ENCODE results near the gene CCDC24. TPM values are rescaled to one million over a fixed set of nuclear protein-coding genes. Genes with fewer than 3 reads are reported as not detected.

The CCDC24 gene
- total and polyA plus RNA-seq, 9 of the 15 experiments (the other 6 are each of a cell fraction or from before 2014, with no cell fraction given): 0.31 to 4.5 (median 1.5) TPM

GRCh38 chr1:43946236-43947060, 45.0 kb upstream of the CCDC24 start, which contains the start of gene IPO13 (continued):
- TF ChIP-seq, protein P1, sequence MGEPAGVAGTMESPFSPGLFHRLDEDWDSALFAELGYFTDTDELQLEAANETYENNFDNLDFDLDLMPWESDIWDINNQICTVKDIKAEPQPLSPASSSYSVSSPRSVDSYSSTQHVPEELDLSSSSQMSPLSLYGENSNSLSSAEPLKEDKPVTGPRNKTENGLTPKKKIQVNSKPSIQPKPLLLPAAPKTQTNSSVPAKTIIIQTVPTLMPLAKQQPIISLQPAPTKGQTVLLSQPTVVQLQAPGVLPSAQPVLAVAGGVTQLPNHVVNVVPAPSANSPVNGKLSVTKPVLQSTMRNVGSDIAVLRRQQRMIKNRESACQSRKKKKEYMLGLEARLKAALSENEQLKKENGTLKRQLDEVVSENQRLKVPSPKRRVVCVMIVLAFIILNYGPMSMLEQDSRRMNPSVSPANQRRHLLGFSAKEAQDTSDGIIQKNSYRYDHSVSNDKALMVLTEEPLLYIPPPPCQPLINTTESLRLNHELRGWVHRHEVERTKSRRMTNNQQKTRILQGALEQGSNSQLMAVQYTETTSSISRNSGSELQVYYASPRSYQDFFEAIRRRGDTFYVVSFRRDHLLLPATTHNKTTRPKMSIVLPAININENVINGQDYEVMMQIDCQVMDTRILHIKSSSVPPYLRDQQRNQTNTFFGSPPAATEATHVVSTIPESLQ (CRISPR knock-in tag; IDR thresholded peaks at IDR 0.05): no peak
- TF ChIP-seq, protein P2, sequence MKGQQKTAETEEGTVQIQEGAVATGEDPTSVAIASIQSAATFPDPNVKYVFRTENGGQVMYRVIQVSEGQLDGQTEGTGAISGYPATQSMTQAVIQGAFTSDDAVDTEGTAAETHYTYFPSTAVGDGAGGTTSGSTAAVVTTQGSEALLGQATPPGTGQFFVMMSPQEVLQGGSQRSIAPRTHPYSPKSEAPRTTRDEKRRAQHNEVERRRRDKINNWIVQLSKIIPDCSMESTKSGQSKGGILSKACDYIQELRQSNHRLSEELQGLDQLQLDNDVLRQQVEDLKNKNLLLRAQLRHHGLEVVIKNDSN (CRISPR knock-in tag; IDR thresholded peaks at IDR 0.05): peak; percentile 99
- TF ChIP-seq FOS (IDR thresholded peaks at IDR 0.05; ENCODE audit: extremely low read depth, insufficient read length) (no peak), CREB5 (CRISPR knock-in tag; IDR thresholded peaks at IDR 0.05) (no peak), ZBED1 (IDR thresholded peaks at IDR 0.05) (peak; percentile 27; the same call in 1 of the 2 replicates), MYNN (IDR thresholded peaks at IDR 0.05) (peak; percentile 26; the same call in 1 of the 2 replicates), MYNN (CRISPR knock-in tag; IDR thresholded peaks at IDR 0.05) (no peak), NRF1 (conservative IDR thresholded peaks at IDR 0.05 in 1 of 2, IDR thresholded peaks at IDR 0.05 in 1 of 2) (peak; percentile 77 to 80), YY1 (IDR thresholded peaks at IDR 0.05; ENCODE audit: borderline replicate concordance in 1 of 3, control insufficient read depth in 1 of 3, extremely low read depth in 1 of 3, insufficient read depth in 3 of 3, insufficient read length in 1 of 3, insufficient replicate concordance in 2 of 3, low read depth in 1 of 3, low read length in 2 of 3) (peak in 2 of 3 experiments; percentile 4 to 62), SIN3B (IDR thresholded peaks at IDR 0.05; ENCODE audit: low read depth) (peak; percentile 72; the same call in 1 of the 2 replicates), CBFA2T2 (conservative IDR thresholded peaks at IDR 0.05) (peak; percentile 57; the same call in 1 of the 2 replicates), DIDO1 (tag; IDR thresholded peaks at IDR 0.05; ENCODE audit: low read depth) (0 out of 2 replicates have a peak, but pooled peaks have one; percentile 7), KLF1 (tag; IDR thresholded peaks at IDR 0.05) (peak; percentile 79; the same call in 1 of the 2 replicates), FOXP1 (CRISPR knock-in tag; IDR thresholded peaks at IDR 0.05) (peak; percentile 98), DMBX1 (CRISPR knock-in tag; IDR thresholded peaks at IDR 0.05; ENCODE audit: borderline replicate concordance) (peak; percentile 68), ZNF57 (CRISPR knock-in tag; IDR thresholded peaks at IDR 0.05) (0 out of 2 replicates have a peak, but pooled peaks have one; percentile 19), CHD2 (IDR thresholded peaks at IDR 0.05; ENCODE audit: low read depth, low read length) (peak; percentile 35; the same call in 1 of the 2 replicates), ZNF76 (CRISPR knock-in tag; IDR thresholded peaks at IDR 0.05; ENCODE audit: borderline replicate concordance) (0 out of 2 replicates have a peak, but pooled peaks have one; percentile 55)
- TF ChIP-seq, protein P3, sequence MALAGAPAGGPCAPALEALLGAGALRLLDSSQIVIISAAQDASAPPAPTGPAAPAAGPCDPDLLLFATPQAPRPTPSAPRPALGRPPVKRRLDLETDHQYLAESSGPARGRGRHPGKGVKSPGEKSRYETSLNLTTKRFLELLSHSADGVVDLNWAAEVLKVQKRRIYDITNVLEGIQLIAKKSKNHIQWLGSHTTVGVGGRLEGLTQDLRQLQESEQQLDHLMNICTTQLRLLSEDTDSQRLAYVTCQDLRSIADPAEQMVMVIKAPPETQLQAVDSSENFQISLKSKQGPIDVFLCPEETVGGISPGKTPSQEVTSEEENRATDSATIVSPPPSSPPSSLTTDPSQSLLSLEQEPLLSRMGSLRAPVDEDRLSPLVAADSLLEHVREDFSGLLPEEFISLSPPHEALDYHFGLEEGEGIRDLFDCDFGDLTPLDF (CRISPR knock-in tag; IDR thresholded peaks at IDR 0.05): peak; percentile 83; the same call in 1 of the 2 replicates
- TF ChIP-seq, protein P4, sequence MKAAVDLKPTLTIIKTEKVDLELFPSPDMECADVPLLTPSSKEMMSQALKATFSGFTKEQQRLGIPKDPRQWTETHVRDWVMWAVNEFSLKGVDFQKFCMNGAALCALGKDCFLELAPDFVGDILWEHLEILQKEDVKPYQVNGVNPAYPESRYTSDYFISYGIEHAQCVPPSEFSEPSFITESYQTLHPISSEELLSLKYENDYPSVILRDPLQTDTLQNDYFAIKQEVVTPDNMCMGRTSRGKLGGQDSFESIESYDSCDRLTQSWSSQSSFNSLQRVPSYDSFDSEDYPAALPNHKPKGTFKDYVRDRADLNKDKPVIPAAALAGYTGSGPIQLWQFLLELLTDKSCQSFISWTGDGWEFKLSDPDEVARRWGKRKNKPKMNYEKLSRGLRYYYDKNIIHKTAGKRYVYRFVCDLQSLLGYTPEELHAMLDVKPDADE (conservative IDR thresholded peaks at IDR 0.05; ENCODE audit: control insufficient read depth, low read depth, low read length): peak; percentile 94
